ENCODE results near the gene MRPL36. TPM values are rescaled to one million over a fixed set of nuclear protein-coding genes. Genes with fewer than 3 reads are reported as not detected.

Gene MRPL36
- total RNA-seq, 4 donors from 2014 or later: 13.7 to 62.5 (median 41.2) TPM

GRCh38 chr5:1834721-1835429 lies 35.2 kb upstream of the MRPL36 start:
- Histone ChIP-seq H3K9me3 (no peaks in the 10 kb centered on the region), H3K27ac (no peak overlapping the region), H3K4me1 (no peaks in the 10 kb centered on the region), H3K36me3 (no peaks in the 10 kb centered on the region), H3K4me3 (no peak overlapping the region), H3K27me3 (peaks cover 21% of the 10 kb centered on the region)
- peak in 1 of 2 donors; percentile 50 for DNase-seq (ENCODE audit: low spot score in 2 of 2)
- WGBS: 71% methylated on average over 21 of the region's 21 CpGs
- no peak for TF ChIP-seq POLR2A (IDR thresholded peaks at IDR 0.05)
- TF ChIP-seq CTCF (IDR thresholded peaks at IDR 0.05): no peak
- TF ChIP-seq EP300 (IDR thresholded peaks at IDR 0.05): no peak
- no peak for TF ChIP-seq POLR2AphosphoS5 (IDR thresholded peaks at IDR 0.05)

- H3K4me1 ChIP-seq: no peaks in the 10 kb centered on the region
- H3K4me3 ChIP-seq: no peak overlapping the region
- no peaks in the 10 kb centered on the region for H3K36me3 ChIP-seq
- H3K27me3 ChIP-seq: peaks cover 20% of the 10 kb centered on the region
- DNase-seq (ENCODE audit: low spot score in 2 of 2): peak in 1 of 2 donors; percentile 38
- no peak overlapping the region for H3K27ac ChIP-seq
- 76% methylated on average over 22 of the region's 22 CpGs for WGBS
- no peaks in the 10 kb centered on the region for H3K9me3 ChIP-seq
- TF ChIP-seq POLR2AphosphoS5 (IDR thresholded peaks at IDR 0.05): no peak
- no peak for TF ChIP-seq EP300 (IDR thresholded peaks at IDR 0.05)
- TF ChIP-seq POLR2A (IDR thresholded peaks at IDR 0.05): no peak
- no peak for TF ChIP-seq CTCF (IDR thresholded peaks at IDR 0.05)
Measured at GRCh38 chr5:1834022-1834551, 34.5 kb upstream of the MRPL36 start.

GRCh38 chr5:1833264-1834021 lies 33.8 kb upstream of the MRPL36 start:
- Histone ChIP-seq H3K36me3 (no peaks in the 10 kb centered on the region), H3K27me3 (peaks cover 14% of the 10 kb centered on the region), H3K9me3 (no peaks in the 10 kb centered on the region), H3K27ac (no peak overlapping the region), H3K4me3 (no peak overlapping the region), H3K4me1 (no peaks in the 10 kb centered on the region)
- 83% methylated on average over 12 of the region's 16 CpGs for WGBS
- TF ChIP-seq POLR2A (IDR thresholded peaks at IDR 0.05): no peak
- no peak for TF ChIP-seq CTCF (IDR thresholded peaks at IDR 0.05)
- TF ChIP-seq EP300 (IDR thresholded peaks at IDR 0.05): no peak
- TF ChIP-seq POLR2AphosphoS5 (IDR thresholded peaks at IDR 0.05): no peak
- DNase-seq (ENCODE audit: low spot score in 2 of 2): peak in 1 of 2 donors; percentile 51

GRCh38 chr5:1832511-1833250 lies 33.0 kb upstream of the MRPL36 start:
- WGBS: 87% methylated on average over 23 of the region's 28 CpGs
- Histone ChIP-seq H3K4me3 (no peak overlapping the region), H3K9me3 (no peaks in the 10 kb centered on the region), H3K27ac (no peak overlapping the region), H3K36me3 (no peaks in the 10 kb centered on the region), H3K27me3 (peaks cover 14% of the 10 kb centered on the region), H3K4me1 (no peaks in the 10 kb centered on the region)
- TF ChIP-seq CTCF (IDR thresholded peaks at IDR 0.05) (no peak), POLR2AphosphoS5 (IDR thresholded peaks at IDR 0.05) (no peak), EP300 (IDR thresholded peaks at IDR 0.05) (no peak), POLR2A (IDR thresholded peaks at IDR 0.05) (no peak)
- peak in 1 of 2 donors; percentile 30 for DNase-seq (ENCODE audit: low spot score in 2 of 2)
